ENCODE results near the gene GOPC. TPM values are rescaled to one million over a fixed set of nuclear protein-coding genes. Genes with fewer than 3 reads are reported as not detected.

Gene GOPC
- total and polyA plus RNA-seq, 2 donors (not counting 1 experiment from before 2014, with no cell fraction given), result 8.9 to 26.7 TPM

- ATAC-seq (ENCODE audit: low read depth), result no peak
- ChIA-PET POLR2A (no interaction called here), CTCF (interaction anchor here (0.8 kb wide), 1 partner anchor 9 kb away, joined by 4 read pairs; no protein-coding TSS in a partner anchor)
- Histone ChIP-seq H2AFZ (ENCODE audit: insufficient read depth, low read depth, low read length, poor library complexity, severe bottlenecking) (no peak overlapping the region), H3K4me3 (ENCODE audit: control extremely low read depth in 1 of 5, extremely low read depth in 1 of 5, insufficient read depth in 1 of 5, low read depth in 2 of 5, low read length in 4 of 5) (no peak overlapping the region), H3K36me3 (replicated peaks in 1 of 2; ENCODE audit: control extremely low read depth in 1 of 2, control insufficient read depth in 1 of 2, extremely low read depth in 1 of 2, insufficient read depth in 2 of 2, low read length in 1 of 2) (no peaks in the 10 kb centered on the region), H3K27ac (ENCODE audit: low read length in 2 of 2) (no peak overlapping the region), H4K20me1 (ENCODE audit: control insufficient read depth, insufficient read depth, low read length, poor library complexity, severe bottlenecking) (peaks cover 45% of the 10 kb centered on the region), H3K9me3 (ENCODE audit: control extremely low read depth in 1 of 3, control insufficient read depth in 2 of 3, insufficient read depth in 1 of 3, low read length in 2 of 3) (no peaks in the 10 kb centered on the region), H3K27me3 (replicated peaks in 1 of 4; ENCODE audit: control extremely low read depth in 1 of 4, control insufficient read depth in 3 of 4, insufficient read depth in 4 of 4, low read length in 3 of 4) (no peaks in the 10 kb centered on the region), H3K9ac (ENCODE audit: low read length) (no peak overlapping the region), H3K4me2 (replicated peaks; ENCODE audit: low read depth, low read length, poor library complexity, severe bottlenecking) (no peak overlapping the region), H3K79me2 (ENCODE audit: control insufficient read depth, insufficient read depth, low read length) (peaks cover 89% of the 10 kb centered on the region), H3K4me1 (ENCODE audit: control insufficient read depth in 2 of 2, insufficient read depth in 2 of 2, low read length in 2 of 2) (peaks cover 12 to 16% of the 10 kb centered on the region in 2 donors)
- no peak for DNase-seq
- H3K4me3 Mint-ChIP-seq, result no peak overlapping the region
- no CpG with 5 or more reads among the region's 2 CpGs for WGBS (ENCODE audit: insufficient coverage)
- no peak overlapping the region for H3K27ac Mint-ChIP-seq
- TF ChIP-seq CTCF (IDR thresholded peaks at IDR 0.05) (no peak), EZH2 (IDR thresholded peaks at IDR 0.05; ENCODE audit: borderline replicate concordance, insufficient read depth, low read depth, low read length, poor library complexity, severe bottlenecking) (no peak)
- intact Hi-C loops (cut with micrococcal nuclease), result no loop called here
- no peaks in the 10 kb centered on the region for H3K9me3 Mint-ChIP-seq (ENCODE audit: insufficient read depth)
- no peaks in the 10 kb centered on the region for H3K27me3 Mint-ChIP-seq
- H3K4me1 Mint-ChIP-seq, result peaks cover 46% of the 10 kb centered on the region
Observed at GRCh38 chr6:117597755-117598154, 4.6 kb downstream of the GOPC start.

DNA sequence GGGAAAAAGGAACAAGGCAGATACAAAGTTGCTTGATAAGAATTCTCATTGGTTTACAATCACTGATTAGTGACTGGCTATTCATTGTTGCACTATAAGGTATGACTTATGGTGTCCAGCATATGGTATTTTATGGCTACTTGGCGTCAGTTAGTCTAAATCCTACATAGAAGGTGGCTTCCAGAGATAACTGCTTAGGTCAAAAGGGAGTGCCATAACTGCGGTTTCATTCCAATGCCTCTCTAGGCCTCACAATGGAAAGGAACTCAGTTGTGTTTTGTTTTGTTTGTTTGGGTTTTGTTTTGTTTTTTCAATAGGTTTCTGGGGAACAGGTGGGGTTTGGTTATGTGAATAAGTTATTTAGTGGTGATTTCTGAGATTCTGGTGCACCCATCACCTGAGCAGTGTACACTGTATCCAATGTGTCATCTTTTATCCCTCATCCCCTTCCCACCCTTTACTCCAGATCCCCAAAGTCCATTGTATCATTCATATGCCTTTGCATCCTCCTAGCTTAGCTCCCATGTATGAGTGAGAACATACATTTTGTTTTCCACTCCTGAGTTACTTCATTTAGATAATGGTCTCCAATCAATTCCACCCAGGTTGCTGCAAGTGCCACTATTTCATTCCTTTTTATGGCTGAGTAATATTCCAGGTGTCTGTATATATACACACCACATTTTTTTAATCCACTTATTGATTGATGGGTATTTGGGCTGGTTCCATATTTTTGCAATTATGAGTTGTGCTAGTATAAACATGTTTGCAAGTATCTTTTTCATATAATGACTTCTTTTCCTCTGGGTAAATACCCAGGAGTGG, 7.0 kb downstream of the GOPC start:
- H2AFZ ChIP-seq (ENCODE audit: insufficient read depth, low read depth, low read length, poor library complexity, severe bottlenecking), result no peak overlapping the region
- H3K4me2 ChIP-seq (replicated peaks; ENCODE audit: low read depth, low read length, poor library complexity, severe bottlenecking), result no peak overlapping the region
- no peak overlapping the region for H3K27ac ChIP-seq (ENCODE audit: low read length in 2 of 2)
- Mint-ChIP-seq H3K9me3 (ENCODE audit: insufficient read depth) (no peaks in the 10 kb centered on the region), H3K27ac (no peak overlapping the region), H3K27me3 (no peaks in the 10 kb centered on the region), H3K4me1 (peaks cover 31% of the 10 kb centered on the region), H3K4me3 (no peak overlapping the region)
- 100% methylated on average over 1 of the region's 2 CpGs for WGBS (ENCODE audit: insufficient coverage)
- H3K9ac ChIP-seq (ENCODE audit: low read length), result no peak overlapping the region
- ChIA-PET POLR2A (no interaction called here), CTCF (no interaction called here)
- ATAC-seq (ENCODE audit: low read depth), result no peak
- intact Hi-C loops (cut with micrococcal nuclease), result no loop called here
- no peak for DNase-seq
- H3K4me3 ChIP-seq (ENCODE audit: control extremely low read depth in 1 of 5, extremely low read depth in 1 of 5, insufficient read depth in 1 of 5, low read depth in 2 of 5, low read length in 4 of 5), result no peak overlapping the region
- H3K9me3 ChIP-seq (ENCODE audit: control extremely low read depth in 1 of 3, control insufficient read depth in 2 of 3, insufficient read depth in 1 of 3, low read length in 2 of 3), result no peaks in the 10 kb centered on the region
- peaks cover 57% of the 10 kb centered on the region for H4K20me1 ChIP-seq (ENCODE audit: control insufficient read depth, insufficient read depth, low read length, poor library complexity, severe bottlenecking)
- no peaks in the 10 kb centered on the region for H3K27me3 ChIP-seq (replicated peaks in 1 of 4; ENCODE audit: control extremely low read depth in 1 of 4, control insufficient read depth in 3 of 4, insufficient read depth in 4 of 4, low read length in 3 of 4)
- TF ChIP-seq EZH2 (IDR thresholded peaks at IDR 0.05; ENCODE audit: borderline replicate concordance, insufficient read depth, low read depth, low read length, poor library complexity, severe bottlenecking), result no peak
- H3K79me2 ChIP-seq (ENCODE audit: control insufficient read depth, insufficient read depth, low read length), result peaks cover 85% of the 10 kb centered on the region
- peaks cover 3 to 5% of the 10 kb centered on the region in 2 donors for H3K4me1 ChIP-seq (ENCODE audit: control insufficient read depth in 2 of 2, insufficient read depth in 2 of 2, low read length in 2 of 2)
- no peaks in the 10 kb centered on the region for H3K36me3 ChIP-seq (replicated peaks in 1 of 2; ENCODE audit: control extremely low read depth in 1 of 2, control insufficient read depth in 1 of 2, extremely low read depth in 1 of 2, insufficient read depth in 2 of 2, low read length in 1 of 2)
